ENCODE measurements around the gene NTN5.

NTN5 gene

GRCh38 chr19:48673436-48674100 lies 751 bp upstream of the NTN5 start:
- TF ChIP-seq PKNOX1 (IDR thresholded peaks at IDR 0.05) (no peak), ELF4 (IDR thresholded peaks at IDR 0.05) (no peak), L3MBTL2 (conservative IDR thresholded peaks at IDR 0.05) (no peak), SP1 (IDR thresholded peaks at IDR 0.05) (no peak), TARDBP (IDR thresholded peaks at IDR 0.05) (no peak), FOXA1 (IDR thresholded peaks at IDR 0.05) (no peak), ZNF384 (IDR thresholded peaks at IDR 0.05) (no peak), ARNT (IDR thresholded peaks at IDR 0.05) (no peak), NFRKB (IDR thresholded peaks at IDR 0.05) (no peak), SUZ12 (IDR thresholded peaks at IDR 0.05) (no peak)
- DNase-seq (ENCODE audit: extremely low spot score) = no peak
- CTCF ChIA-PET = interaction anchor here (0.6 kb wide), 1 partner anchor 111 kb away, joined by 3 read pairs; no protein-coding TSS in a partner anchor
- POLR2A ChIA-PET = interaction anchor here (0.9 kb wide), 1 partner anchor 199 kb away, joined by 3 read pairs; the partner anchor contains the start of gene PPP1R15A

- POLR2A ChIA-PET = no interaction called here
- CTCF ChIA-PET = interaction anchor here (0.6 kb wide), 1 partner anchor 112 kb away, joined by 3 read pairs; no protein-coding TSS in a partner anchor
- DNase-seq (ENCODE audit: extremely low spot score) = no peak
- TF ChIP-seq CTBP1 (IDR thresholded peaks at IDR 0.05; ENCODE audit: borderline replicate concordance) (no peak), FOXA1 (IDR thresholded peaks at IDR 0.05) (no peak), ZNF384 (IDR thresholded peaks at IDR 0.05) (no peak), ELF4 (IDR thresholded peaks at IDR 0.05) (no peak), FOXM1 (IDR thresholded peaks at IDR 0.05; ENCODE audit: borderline replicate concordance) (no peak)
These were observed 1.3 kb downstream of the NTN5 start for GRCh38 chr19:48671446-48671995.

- ChIA-PET CTCF (interaction anchor here (0.6 kb wide), 1 partner anchor 113 kb away, joined by 3 read pairs; no protein-coding TSS in a partner anchor), POLR2A (no interaction called here)
- no peak for DNase-seq (ENCODE audit: extremely low spot score)
- TF ChIP-seq NFRKB (IDR thresholded peaks at IDR 0.05) = no peak
- no peak for TF ChIP-seq L3MBTL2 (conservative IDR thresholded peaks at IDR 0.05)
- no peak for TF ChIP-seq ZNF384 (IDR thresholded peaks at IDR 0.05)
These were observed 1.9 kb downstream of the NTN5 start for GRCh38 chr19:48670699-48671445.

GRCh38 chr19:48669903-48670668 lies 2.7 kb downstream of the NTN5 start:
- TF ChIP-seq FOXA1 (IDR thresholded peaks at IDR 0.05) (no peak), NFRKB (IDR thresholded peaks at IDR 0.05) (no peak), SUZ12 (IDR thresholded peaks at IDR 0.05) (no peak), L3MBTL2 (conservative IDR thresholded peaks at IDR 0.05) (no peak), ZNF384 (IDR thresholded peaks at IDR 0.05) (no peak), ARNT (IDR thresholded peaks at IDR 0.05) (no peak), LEF1 (IDR thresholded peaks at IDR 0.05; ENCODE audit: borderline replicate concordance) (no peak), CTBP1 (IDR thresholded peaks at IDR 0.05; ENCODE audit: borderline replicate concordance) (no peak), HDGF (IDR thresholded peaks at IDR 0.05; ENCODE audit: borderline replicate concordance) (no peak), FOXM1 (IDR thresholded peaks at IDR 0.05; ENCODE audit: borderline replicate concordance) (no peak), FOXK2 (IDR thresholded peaks at IDR 0.05) (no peak), PKNOX1 (IDR thresholded peaks at IDR 0.05) (no peak), TARDBP (IDR thresholded peaks at IDR 0.05) (no peak), SP1 (IDR thresholded peaks at IDR 0.05) (no peak), ELF4 (IDR thresholded peaks at IDR 0.05) (no peak), BHLHE40 (IDR thresholded peaks at IDR 0.05; ENCODE audit: borderline replicate concordance) (no peak)
- DNase-seq (ENCODE audit: extremely low spot score) = no peak
- POLR2A ChIA-PET = no interaction called here
- CTCF ChIA-PET = no interaction called here

- ChIA-PET POLR2A (no interaction called here), CTCF (no interaction called here)
- DNase-seq (ENCODE audit: extremely low spot score) = no peak
- TF ChIP-seq L3MBTL2 (conservative IDR thresholded peaks at IDR 0.05) (no peak), NFRKB (IDR thresholded peaks at IDR 0.05) (no peak), CTBP1 (IDR thresholded peaks at IDR 0.05; ENCODE audit: borderline replicate concordance) (no peak), PKNOX1 (IDR thresholded peaks at IDR 0.05) (no peak), SUZ12 (IDR thresholded peaks at IDR 0.05) (no peak), HDGF (IDR thresholded peaks at IDR 0.05; ENCODE audit: borderline replicate concordance) (no peak), FOXK2 (IDR thresholded peaks at IDR 0.05) (no peak), LEF1 (IDR thresholded peaks at IDR 0.05; ENCODE audit: borderline replicate concordance) (no peak), BHLHE40 (IDR thresholded peaks at IDR 0.05; ENCODE audit: borderline replicate concordance) (no peak)
These were observed 4.1 kb downstream of the NTN5 start for GRCh38 chr19:48668761-48669160.

GRCh38 chr19:48668332-48668731 lies 4.5 kb downstream of the NTN5 start:
- POLR2A ChIA-PET = no interaction called here
- CTCF ChIA-PET = no interaction called here
- TF ChIP-seq L3MBTL2 (conservative IDR thresholded peaks at IDR 0.05) = no peak
- no peak for TF ChIP-seq BHLHE40 (IDR thresholded peaks at IDR 0.05; ENCODE audit: borderline replicate concordance)
- no peak for TF ChIP-seq LEF1 (IDR thresholded peaks at IDR 0.05; ENCODE audit: borderline replicate concordance)
- no peak for TF ChIP-seq ARNT (IDR thresholded peaks at IDR 0.05)
- no peak for TF ChIP-seq ELF4 (IDR thresholded peaks at IDR 0.05)
- no peak for DNase-seq (ENCODE audit: extremely low spot score)

Measured in HEK293T (cell line).